Skeletal muscle satellite cell (primary cell): ENCODE data around the gene ATF7.
"Not testable (repeated sequence)": the region's sequence is repeated elsewhere in the genome, so short reads cannot be mapped to it uniquely, and the experiment has no call there.

Experiments
- H3K27me3 ChIP-seq: 2 replicates; pipeline ENCODE4 v1.7.0; 2013; ENCODE audit warnings: low read length; ENCODE audit not compliant: control insufficient read depth, insufficient read depth
- H3K36me3 ChIP-seq: 2 replicates; pipeline ENCODE4 v1.7.0; 2013; ENCODE audit warnings: mild to moderate bottlenecking, control low read depth, low read length; ENCODE audit not compliant: insufficient read depth
- H3K4me1 ChIP-seq: 2 replicates; pipeline ENCODE4 v1.7.0; 2013; ENCODE audit warnings: low read length; ENCODE audit not compliant: control insufficient read depth, insufficient read depth
- H3K4me2 ChIP-seq: 2 replicates; pipeline ENCODE4 v1.7.0; 2013; ENCODE audit warnings: mild to moderate bottlenecking, low read length
- H3K4me3 ChIP-seq: 2 replicates; pipeline ENCODE4 v1.7.0; 2013; ENCODE audit warnings: low read length
- H3K9ac ChIP-seq: 2 replicates; pipeline ENCODE4 v1.7.0; 2013; ENCODE audit warnings: mild to moderate bottlenecking, low read depth, low read length, moderate library complexity
- H3K9me3 ChIP-seq: replicated peaks from 2 replicates; pipeline ENCODE4 v1.7.0; 2013; ENCODE audit warnings: mild to moderate bottlenecking, control low read depth, low read length

Gene ATF7

DNA sequence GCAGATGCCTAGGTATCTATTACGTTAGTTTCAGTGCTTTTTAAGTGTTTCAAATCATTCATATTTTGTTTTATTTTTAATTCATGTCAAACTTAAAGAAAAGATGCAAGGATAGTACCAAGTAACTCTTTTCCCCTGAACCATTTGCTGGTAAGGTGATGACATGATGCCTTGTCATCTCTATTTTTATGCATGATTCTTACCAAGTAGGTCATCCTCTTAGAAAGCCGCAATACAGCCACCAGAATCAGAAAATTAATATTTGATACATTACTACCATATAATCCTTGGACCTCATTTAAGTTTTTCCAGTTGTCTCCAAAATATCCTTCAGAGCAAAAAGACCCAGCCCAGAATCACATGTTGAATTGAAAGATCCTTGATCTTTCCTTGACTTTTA is 27.4 kb upstream of the ATF7 start:
- Histone ChIP-seq H3K36me3 (no peaks in the 10 kb centered on the region), H3K9me3 (no peaks in the 10 kb centered on the region), H3K4me1 (peaks cover 11% of the 10 kb centered on the region), H3K9ac (no peak overlapping the region), H3K4me3 (no peak overlapping the region), H3K4me2 (no peak overlapping the region), H3K27me3 (no peaks in the 10 kb centered on the region)

DNA sequence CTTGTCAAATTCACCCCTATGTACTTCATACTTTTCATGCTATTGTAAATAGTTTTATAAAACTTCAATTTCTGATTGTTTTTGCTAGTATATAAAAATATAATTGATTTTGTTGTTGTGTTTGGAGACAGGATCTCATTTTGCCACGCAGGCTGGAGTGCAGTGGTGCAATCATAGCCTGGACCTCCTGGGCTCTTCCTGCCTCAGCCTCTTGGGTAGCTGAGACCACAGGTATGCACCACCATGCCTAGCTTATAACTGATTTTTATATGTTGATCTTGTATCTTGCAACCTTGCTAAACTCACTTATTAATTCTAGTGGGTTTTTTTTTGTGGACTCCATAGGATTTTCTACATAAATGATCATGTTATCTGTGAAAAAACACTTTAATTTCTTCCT is 26.2 kb upstream of the ATF7 start:
- Histone ChIP-seq H3K9me3 (no peaks in the 10 kb centered on the region), H3K27me3 (no peaks in the 10 kb centered on the region), H3K4me1 (peaks cover 5% of the 10 kb centered on the region), H3K4me3 (no peak overlapping the region), H3K9ac (no peak overlapping the region), H3K36me3 (no peaks in the 10 kb centered on the region), H3K4me2 (no peak overlapping the region)

DNA sequence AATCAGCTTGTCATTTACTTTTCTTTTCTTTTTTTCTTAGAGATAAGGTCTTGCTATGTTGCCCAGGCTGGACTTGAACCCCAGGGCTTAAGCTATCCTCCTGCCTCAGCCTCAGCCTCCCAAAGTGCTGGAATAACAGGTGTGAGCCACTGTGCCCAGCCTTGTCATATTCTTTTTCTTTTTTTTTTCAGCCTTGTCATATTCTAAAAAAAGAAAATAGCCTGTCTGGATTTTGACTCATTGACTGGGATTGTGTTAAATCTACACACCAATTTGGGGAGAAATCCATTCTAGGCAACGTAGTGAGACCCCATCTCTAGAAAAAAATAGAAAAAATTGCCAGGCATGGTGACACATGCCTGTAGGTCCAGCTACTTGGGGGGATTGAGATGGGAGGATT is 25.6 kb upstream of the ATF7 start:
- H3K9me3 ChIP-seq = no peaks in the 10 kb centered on the region
- no peak overlapping the region for H3K9ac ChIP-seq
- no peak overlapping the region for H3K4me3 ChIP-seq
- peaks cover 5% of the 10 kb centered on the region for H3K4me1 ChIP-seq
- H3K4me2 ChIP-seq = no peak overlapping the region
- no peaks in the 10 kb centered on the region for H3K27me3 ChIP-seq
- H3K36me3 ChIP-seq = no peaks in the 10 kb centered on the region

DNA sequence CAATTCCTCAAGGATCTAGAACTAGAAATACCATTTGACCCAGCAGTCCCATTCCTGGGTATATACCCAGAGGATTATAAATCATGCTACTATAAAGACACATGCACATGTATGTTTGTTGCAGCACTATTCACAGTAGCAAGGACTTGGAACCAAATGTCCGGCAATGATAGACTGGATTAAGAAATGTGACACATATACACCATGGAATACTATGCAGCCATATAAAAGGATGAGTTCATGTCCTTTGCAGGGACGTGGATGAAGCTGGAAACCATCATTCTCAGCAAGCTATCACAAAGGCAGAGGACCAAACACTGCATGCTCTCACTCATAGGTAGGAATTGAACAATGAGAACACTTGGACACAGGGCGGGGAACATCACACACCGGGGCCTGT is 20.1 kb upstream of the ATF7 start:
- H3K27me3 ChIP-seq, H3K36me3 ChIP-seq, H3K4me2 ChIP-seq, H3K4me3 ChIP-seq, H3K9ac ChIP-seq, H3K4me1 ChIP-seq, H3K9me3 ChIP-seq: not testable (repeated sequence)

DNA sequence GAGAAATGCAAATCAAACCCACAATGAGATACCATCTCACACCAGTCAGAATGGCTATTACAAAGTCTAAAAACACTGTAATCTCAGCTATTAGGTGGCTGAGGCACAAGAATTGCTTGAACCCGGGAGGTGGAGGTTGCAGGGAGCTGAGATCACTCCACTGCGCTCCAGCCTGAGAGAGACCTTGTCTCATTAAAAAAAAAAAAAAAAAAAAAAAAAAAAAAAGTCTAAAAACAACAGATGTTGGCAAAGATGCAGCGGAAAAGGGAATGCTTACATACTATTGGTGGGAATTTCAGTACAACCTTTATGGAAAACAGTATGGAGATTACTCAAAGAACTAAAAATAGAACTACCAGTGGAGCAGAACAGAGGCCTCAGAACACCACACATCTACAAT is 19.0 kb upstream of the ATF7 start:
- Histone ChIP-seq H3K4me1 (no peaks in the 10 kb centered on the region), H3K36me3 (no peaks in the 10 kb centered on the region), H3K27me3 (no peaks in the 10 kb centered on the region), H3K9me3 (no peaks in the 10 kb centered on the region), H3K4me3 (no peak overlapping the region), H3K9ac (no peak overlapping the region), H3K4me2 (no peak overlapping the region)

DNA sequence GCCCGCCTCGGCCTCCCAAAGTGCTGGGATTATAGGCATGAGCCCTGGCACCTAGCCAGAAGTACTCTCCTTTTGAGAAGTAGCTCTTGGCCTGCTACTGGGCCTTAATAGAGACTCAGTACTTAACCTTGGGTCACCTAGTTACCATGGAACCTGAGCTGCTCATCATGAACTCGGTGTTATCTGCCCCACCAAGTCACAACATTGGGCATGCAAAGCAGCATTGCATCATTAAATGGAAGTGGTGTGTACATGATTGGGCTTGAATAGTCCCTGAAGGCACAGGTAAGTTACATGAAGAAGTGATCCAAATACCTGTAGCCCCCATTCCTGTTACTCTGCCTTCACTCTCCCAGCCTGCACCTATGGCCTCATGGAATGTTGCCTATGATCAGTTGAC is 18.0 kb upstream of the ATF7 start:
- Histone ChIP-seq H3K9me3 (no peaks in the 10 kb centered on the region), H3K27me3 (no peaks in the 10 kb centered on the region), H3K4me3 (no peak overlapping the region), H3K36me3 (no peaks in the 10 kb centered on the region), H3K4me1 (no peaks in the 10 kb centered on the region), H3K9ac (no peak overlapping the region), H3K4me2 (no peak overlapping the region)

DNA sequence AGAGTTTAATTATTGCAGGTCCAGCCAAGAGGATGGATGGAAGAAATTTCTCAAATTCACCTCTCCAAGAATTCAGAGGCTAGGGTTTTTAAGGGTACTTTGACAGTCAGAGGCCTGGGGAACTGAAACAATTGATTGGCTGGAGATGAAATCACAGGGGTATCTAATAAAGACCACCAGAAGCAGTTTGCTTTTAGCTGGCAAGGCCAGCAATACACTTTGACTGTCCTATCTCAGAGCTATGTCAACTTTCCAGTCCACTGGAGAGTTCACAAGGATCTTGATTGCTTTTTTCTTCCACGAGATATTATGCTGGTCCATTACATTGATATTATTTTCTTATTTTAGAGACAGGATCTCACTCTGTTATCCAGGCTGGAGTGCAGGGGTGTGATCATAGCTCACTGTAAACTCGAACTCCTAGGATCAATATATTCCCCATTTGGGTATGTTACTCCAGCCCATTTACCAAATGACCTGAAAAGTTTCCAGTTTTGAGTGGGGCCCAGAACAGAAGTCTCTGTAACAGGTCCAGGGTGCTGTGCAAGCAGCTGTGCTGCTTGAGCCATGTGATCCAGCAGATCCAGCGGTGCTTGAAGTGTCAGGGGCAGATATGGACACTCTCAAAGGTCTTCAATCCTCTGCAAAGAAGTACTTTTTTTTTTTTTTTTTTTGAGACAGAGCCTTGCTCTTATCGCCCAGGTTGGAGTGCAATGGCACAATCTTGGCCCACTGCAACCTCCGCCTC is 17.2 kb upstream of the ATF7 start:
- Histone ChIP-seq H3K27me3 (no peaks in the 10 kb centered on the region), H3K9me3 (no peaks in the 10 kb centered on the region), H3K4me3 (no peak overlapping the region), H3K9ac (no peak overlapping the region), H3K4me2 (no peak overlapping the region), H3K4me1 (no peaks in the 10 kb centered on the region), H3K36me3 (no peaks in the 10 kb centered on the region)

DNA sequence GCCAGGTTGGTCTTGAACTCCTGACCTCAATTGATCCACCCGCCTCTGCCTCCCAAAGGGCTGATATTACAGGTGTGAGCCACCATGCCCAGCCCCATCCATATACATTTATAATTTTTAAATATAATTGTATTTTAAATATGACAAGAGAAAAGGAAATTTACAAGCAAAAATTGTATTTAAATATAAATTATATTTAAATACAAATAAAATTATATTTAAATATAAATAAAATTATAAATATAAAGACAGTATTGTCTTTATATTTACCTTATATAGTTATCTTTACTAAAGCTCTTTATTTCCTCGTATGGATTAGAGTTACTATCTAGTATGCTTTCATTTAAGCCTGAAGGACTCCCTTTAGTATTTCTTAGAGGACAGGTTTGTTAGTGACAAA is 11.9 kb upstream of the ATF7 start:
- Histone ChIP-seq H3K27me3 (no peaks in the 10 kb centered on the region), H3K9ac (no peak overlapping the region), H3K4me1 (no peaks in the 10 kb centered on the region), H3K4me2 (no peak overlapping the region), H3K9me3 (no peaks in the 10 kb centered on the region), H3K36me3 (no peaks in the 10 kb centered on the region), H3K4me3 (no peak overlapping the region)

DNA sequence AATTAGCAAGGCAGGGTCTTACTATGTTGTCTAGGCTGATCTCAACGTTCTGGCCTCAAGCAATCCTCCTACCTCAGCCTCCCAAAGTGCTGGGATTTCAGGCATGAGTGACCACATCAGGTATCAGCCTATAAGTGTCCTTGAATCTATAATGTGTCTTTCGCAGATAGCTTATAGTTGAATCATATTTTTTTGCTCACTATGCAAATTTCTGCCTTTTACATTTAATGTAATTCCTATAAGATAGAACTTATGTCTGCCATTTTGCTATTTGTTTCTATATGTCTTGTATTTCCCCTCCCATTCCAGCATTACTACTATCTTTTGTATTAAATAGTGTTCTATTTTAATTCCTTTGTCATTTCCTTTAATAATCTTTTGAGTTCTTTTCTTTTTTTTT is 10.5 kb upstream of the ATF7 start:
- no peak overlapping the region for H3K4me2 ChIP-seq
- no peak overlapping the region for H3K4me3 ChIP-seq
- no peaks in the 10 kb centered on the region for H3K4me1 ChIP-seq
- no peaks in the 10 kb centered on the region for H3K36me3 ChIP-seq
- no peaks in the 10 kb centered on the region for H3K27me3 ChIP-seq
- no peak overlapping the region for H3K9ac ChIP-seq
- no peaks in the 10 kb centered on the region for H3K9me3 ChIP-seq

DNA sequence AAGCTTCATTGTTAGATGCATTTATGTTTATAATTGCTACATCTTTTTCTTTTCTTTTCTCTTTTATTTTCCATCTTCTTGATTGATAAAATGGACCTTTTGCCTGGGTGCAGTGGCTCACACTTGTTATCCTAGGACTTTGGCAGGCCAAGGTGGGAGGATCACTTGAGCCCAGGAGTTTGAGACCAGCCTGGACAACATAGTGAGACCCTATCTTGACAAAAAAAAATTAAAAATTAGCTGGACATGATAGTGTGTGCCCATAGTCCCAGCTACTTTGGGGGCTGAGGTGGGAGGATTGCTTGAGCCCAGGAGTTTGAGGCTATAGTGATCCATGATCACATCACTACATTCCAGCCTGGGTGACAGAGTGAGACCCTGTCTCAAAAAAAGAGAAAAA is 9.5 kb upstream of the ATF7 start:
- not testable (repeated sequence) for H3K4me1 ChIP-seq, H3K9ac ChIP-seq, H3K4me3 ChIP-seq, H3K36me3 ChIP-seq, H3K4me2 ChIP-seq, H3K9me3 ChIP-seq, H3K27me3 ChIP-seq

DNA sequence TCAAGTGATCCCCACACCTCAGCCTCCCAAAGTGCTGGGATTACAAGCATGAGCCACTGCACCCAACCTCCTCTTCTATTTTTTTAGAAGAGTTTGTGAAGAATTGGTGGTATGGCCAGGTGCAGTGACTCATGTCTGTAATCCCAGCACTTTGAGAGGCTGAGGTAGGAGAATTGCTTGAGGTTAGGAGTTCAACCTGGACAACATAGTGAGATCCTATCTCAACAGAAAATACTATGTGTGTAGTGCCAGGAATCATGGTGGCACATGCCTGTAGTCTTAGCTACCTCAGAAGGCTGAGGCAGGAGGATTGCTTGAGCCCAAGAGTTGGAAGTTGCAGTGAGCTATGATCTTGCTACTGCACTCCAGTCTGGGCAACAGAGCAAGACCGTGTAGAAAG is 5.5 kb upstream of the ATF7 start:
- no peaks in the 10 kb centered on the region for H3K9me3 ChIP-seq
- no peak overlapping the region for H3K9ac ChIP-seq
- no peaks in the 10 kb centered on the region for H3K36me3 ChIP-seq
- no peak overlapping the region for H3K4me2 ChIP-seq
- no peaks in the 10 kb centered on the region for H3K4me1 ChIP-seq
- H3K4me3 ChIP-seq = no peak overlapping the region
- no peaks in the 10 kb centered on the region for H3K27me3 ChIP-seq

DNA sequence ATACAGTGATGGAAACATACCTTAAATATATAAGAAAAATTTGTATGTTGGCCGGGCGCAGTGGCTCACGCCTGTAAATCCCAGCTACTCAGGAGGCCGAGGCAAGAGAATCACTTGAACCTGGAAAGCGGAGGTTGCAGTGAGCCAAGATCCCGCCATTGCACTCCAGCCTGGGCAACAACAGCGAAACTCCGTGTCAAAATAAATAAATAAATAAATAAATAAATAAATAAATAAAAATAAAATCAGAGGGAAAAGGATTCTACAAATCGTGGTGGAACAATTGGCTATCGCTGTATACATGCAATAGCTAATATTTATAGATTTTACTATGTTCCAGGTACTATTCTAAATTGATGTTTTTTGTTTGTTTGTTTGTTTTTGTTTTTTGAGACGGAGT is 1.7 kb upstream of the ATF7 start:
- H3K27me3 ChIP-seq = no peaks in the 10 kb centered on the region
- no peak overlapping the region for H3K4me3 ChIP-seq
- H3K9ac ChIP-seq = no peak overlapping the region
- H3K4me1 ChIP-seq = peaks cover 5% of the 10 kb centered on the region
- H3K9me3 ChIP-seq = no peaks in the 10 kb centered on the region
- no peaks in the 10 kb centered on the region for H3K36me3 ChIP-seq
- no peak overlapping the region for H3K4me2 ChIP-seq
